Measurements from ENCODE around the gene TMEM151B.

The TMEM151B gene

GRCh38 chr6:44265722-44266233 lies 4.5 kb upstream of the TMEM151B start:
- DNase-seq, result no peak

DNA sequence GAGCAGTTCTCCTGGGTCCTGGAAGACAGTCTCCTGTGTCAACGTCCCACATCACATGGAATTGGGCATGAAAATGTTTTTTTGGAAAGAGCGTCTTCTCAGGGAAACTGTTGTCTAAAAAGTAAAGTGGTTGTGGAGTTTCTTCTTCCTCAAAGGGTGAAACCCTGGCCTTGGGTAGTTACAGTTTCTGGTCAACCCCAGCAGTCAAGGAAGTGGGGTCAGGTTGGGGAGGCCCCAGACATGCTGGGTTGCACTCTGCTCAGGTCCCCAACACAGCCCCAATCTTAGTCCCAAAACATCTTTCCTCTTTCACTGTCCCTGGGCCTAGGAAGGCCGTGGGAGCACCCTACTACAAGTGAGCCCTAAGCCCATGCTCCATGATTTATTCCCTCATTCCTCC lies 3.9 kb upstream of the TMEM151B start:
- DNase-seq, result no peak

- DNase-seq, result no peak
Observed at GRCh38 chr6:44267252-44267651, 3.0 kb upstream of the TMEM151B start.

GRCh38 chr6:44268095-44268628 lies 2.1 kb upstream of the TMEM151B start:
- DNase-seq, result peak; percentile 92

- DNase-seq, result no peak
Observed at GRCh38 chr6:44269178-44269920, 901 bp upstream of the TMEM151B start.

GRCh38 chr6:44270526-44271405 lies 516 bp downstream of the TMEM151B start:
- DNase-seq, result peak; percentile 61

DNA sequence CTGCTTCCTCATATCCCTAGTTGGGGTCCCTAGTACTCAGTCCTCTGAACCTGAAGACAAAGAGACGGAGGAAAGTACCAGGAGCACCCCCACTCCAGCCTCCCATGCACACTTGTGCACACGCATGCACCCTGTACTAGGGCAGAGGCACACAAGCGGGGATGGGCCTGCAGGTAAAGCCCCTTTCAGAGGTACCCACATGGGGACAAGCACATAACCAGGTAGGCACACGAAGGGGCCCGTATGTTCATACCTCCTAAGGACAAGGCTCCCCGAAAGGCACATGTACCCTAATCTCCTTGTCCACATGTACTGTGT lies 1.1 kb downstream of the TMEM151B start:
- no peak for DNase-seq

- no peak for DNase-seq
Observed at GRCh38 chr6:44271914-44272313, 1.7 kb downstream of the TMEM151B start.

- DNase-seq, result no peak
Observed at GRCh38 chr6:44272529-44272928, 2.3 kb downstream of the TMEM151B start.

GRCh38 chr6:44272999-44273566 lies 2.8 kb downstream of the TMEM151B start:
- no peak for DNase-seq

GRCh38 chr6:44273617-44274016 lies 3.4 kb downstream of the TMEM151B start:
- DNase-seq, result no peak

DNA sequence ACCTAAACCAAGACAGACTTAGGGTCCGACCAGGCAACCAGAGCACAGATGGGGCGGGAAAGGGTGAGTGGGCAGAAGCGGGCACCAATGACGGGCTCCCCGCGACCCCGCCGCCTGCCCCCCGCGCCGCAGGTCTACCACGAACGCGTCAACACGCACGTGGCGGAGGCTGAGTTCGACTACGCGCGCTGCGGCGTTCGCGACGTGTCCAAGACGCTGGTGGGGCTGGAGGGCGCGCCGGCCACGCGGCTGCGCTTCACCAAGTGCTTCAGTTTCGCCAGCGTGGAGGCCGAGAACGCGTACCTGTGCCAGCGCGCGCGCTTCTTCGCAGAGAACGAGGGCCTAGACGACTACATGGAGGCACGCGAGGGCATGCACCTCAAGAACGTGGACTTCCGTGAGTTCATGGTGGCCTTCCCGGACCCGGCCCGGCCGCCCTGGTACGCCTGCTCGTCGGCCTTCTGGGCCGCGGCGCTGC lies 5.1 kb downstream of the TMEM151B start:
- no peak for DNase-seq

DNA sequence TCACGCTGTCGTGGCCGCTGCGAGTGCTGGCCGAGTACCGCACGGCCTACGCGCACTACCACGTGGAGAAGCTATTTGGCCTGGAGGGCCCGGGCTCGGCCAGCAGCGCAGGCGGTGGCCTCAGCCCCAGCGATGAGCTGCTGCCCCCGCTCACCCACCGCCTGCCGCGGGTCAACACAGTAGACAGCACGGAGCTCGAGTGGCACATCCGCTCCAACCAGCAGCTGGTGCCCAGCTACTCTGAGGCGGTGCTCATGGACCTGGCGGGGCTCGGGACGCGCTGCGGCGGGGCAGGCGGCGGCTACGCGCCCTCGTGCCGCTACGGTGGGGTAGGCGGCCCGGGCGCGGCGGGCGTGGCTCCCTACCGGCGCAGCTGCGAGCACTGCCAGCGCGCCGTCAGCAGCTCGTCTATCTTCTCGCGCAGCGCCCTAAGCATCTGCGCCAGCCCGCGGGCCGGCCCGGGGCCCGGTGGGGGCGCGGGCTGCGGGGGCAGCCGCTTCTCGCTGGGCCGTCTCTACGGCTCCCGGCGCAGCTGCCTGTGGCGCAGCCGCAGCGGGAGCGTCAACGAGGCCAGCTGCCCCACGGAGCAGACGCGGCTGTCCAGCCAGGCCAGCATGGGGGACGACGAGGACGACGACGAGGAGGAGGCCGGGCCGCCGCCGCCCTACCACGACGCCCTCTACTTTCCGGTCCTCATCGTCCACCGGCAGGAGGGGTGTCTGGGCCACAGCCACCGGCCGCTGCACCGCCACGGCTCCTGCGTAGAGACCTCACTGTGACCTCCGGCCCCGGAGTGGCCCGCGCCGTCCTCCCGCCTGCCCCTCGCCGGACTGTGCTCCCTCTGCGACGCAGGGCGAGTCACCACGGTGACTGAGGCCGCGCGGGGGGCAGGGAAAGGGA lies 5.7 kb downstream of the TMEM151B start:
- DNase-seq, result peak; percentile 72

DNA sequence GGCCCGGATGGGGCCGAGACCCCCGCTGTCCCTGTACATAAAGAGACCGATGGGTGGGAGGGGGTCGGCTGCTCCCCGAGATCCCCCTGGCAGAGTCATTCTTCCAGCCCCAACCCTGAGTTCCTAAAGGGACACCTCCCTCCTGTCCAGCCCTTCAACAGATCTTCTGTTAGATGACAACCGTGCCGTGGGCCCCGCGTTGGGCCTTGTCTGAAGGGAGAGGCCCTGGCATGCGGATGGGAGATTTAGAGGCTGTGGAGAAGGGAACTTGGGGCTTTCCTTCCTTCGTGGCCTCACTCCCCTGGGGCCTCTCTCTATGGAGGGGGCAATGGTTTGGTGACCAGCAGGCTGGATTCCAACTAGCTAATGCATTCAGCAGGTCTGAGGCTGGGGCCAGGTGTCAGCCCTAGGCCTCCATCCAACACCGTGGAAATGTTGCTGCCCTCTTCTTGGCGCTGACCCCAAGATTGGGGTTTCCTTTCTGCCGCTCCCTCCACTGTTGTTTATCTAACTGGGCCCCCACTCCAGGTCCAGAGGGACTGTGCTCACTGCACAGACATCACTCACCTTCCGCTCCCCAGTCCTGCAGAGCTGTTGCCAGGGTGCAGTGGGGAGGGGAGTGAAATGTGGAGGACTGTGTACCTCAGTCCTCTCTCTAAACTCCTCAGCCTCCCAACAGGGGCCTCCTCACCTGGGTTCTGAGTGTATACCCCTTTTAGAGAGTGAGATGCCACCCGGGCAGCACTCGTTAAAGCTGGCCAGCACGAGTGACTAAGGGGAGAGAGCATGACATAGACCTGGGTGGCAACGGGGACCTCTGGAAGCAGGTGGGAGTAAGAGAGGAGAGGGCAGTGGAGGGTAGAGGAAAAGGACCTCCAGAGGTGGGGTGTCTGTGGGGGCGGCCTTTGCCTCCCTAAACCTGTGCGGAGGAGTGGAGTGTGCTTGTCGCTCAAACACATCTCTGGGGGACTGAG lies 6.7 kb downstream of the TMEM151B start:
- no peak for DNase-seq

- DNase-seq, result no peak
Observed at GRCh38 chr6:44277763-44278162, 7.5 kb downstream of the TMEM151B start.

- DNase-seq, result no peak
Observed at GRCh38 chr6:44278315-44278714, 8.1 kb downstream of the TMEM151B start.

DNA sequence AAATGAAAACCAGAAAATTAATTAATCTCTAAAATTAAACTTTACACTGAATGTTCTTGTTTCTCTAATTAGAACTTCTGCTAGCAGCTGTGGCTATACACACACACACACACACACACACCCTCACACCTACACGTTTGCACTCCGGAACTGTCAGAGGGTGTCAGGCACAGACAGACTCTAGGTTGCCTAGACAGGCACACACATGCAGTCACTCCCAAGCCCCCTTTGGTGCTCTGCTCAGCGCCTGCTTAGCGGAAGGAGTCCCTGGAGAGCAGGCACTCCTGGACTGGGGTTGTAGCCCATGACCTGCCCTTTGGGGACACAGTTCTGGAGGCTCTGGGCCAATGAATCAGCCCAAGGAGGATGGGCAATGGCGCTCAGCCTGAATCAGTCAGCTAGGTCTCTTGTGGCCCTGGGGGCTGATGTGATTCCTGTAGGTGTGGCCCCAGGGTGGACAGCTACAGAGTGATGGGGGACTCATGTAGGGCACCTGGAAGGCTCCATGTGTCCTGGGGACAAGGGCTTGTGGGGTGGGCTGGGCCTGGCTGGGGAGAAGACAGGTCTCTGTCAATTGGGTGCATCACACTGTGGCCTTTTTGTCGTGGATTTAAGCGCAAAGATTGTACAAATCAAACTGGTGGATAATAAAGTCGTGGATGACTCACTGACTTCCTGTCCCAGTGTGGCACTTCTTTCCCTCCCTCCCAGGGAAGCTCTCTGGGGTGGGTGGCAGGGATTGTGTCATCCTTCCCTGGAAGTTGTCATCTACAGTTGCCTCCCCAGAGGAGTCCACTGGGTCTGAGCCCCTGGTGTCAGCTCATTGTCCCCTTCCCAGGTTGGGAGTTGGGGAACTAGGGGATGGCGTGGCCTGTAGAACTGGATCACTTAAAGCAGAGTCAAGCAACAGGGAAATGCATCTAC lies 8.8 kb downstream of the TMEM151B start:
- no peak for DNase-seq

DNA sequence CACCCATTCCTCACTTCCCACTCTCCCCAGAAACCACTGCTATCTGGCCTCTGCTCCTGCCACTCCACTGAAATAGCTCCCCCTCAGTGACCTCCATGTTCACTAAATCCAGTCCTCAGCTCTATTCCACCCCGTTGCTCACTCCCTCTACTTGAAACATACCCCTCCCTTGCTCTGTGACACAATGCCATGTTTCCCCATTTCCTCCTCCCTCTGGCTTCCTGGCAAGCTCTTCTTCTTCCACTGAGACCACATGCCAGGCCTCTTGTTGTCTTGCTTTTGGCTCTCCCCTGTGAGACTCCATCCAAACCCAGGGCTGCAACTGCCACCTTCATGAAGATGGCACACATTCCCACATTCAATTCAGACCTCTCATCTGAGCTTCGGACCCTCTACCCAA lies 13.9 kb downstream of the TMEM151B start:
- no peak for DNase-seq

GRCh38 chr6:44284867-44285266 lies 14.6 kb downstream of the TMEM151B start:
- DNase-seq, result no peak
